Measurements from ENCODE around the gene JMJD8. TPM values are rescaled to one million over a fixed set of nuclear protein-coding genes. Genes with fewer than 3 reads are reported as not detected.
"Not testable (repeated sequence)": the region's sequence is repeated elsewhere in the genome, so short reads cannot be mapped to it uniquely, and the experiment has no call there.

JMJD8 gene
- total RNA-seq, 1 experiment from 2014 or later, result 47.1 TPM

DNA sequence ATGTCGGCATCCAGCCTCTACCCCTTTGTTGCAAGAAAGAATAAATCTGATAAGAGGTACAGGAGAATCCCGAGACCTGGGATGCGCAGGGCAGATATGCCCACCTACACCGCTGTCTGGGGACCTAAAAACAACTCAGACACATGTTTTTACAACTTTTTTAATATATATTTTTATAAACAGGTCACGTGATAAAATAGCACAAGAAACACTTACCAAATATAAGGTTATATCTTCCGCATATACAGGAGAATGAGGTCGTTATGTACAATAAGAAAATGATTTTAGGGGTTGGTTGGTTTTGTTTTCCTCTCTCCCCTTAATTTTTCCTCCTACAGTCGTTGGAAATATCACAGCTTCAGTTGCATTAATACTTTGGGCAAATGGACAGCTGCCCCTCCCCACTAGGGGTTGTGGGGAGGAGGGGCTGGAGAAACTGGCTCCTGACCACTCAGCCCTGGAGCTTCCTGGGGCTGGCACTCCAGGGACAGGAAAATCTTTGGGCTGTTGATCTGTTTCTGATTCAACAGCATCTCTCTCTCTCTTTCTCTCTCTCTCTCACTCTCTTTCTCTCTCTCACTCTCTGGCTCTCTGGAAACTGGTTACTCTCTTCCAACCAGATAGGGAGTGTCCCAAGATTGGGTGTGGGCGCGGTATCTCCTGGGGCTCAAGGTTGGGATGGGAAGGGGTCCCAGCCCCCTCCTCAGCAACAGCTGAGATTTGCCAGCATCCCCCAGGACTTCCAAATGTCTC is 8.4 kb upstream of the JMJD8 start:
- no peak for DNase-seq (ENCODE audit: low read depth)

DNA sequence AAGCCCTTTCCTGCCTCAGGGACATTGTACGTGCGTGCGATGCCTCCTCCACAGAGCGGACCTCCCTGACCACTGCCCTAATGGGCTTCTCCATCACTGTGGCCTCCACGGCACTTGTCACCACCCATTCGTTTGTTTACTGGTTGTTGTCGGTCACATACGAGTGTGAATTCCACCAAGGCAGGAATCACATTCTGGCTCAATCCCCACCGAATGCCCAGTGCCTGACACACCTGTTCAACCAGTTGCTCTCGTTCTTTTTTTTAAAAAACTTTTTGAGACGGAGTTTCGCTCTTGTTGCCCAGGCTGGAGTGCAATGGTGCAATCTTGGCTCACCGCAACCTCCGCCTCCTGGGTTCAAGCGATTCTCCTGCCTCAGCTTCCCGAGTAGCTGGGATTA is 7.1 kb upstream of the JMJD8 start:
- DNase-seq (ENCODE audit: low read depth), result not testable (repeated sequence)

DNA sequence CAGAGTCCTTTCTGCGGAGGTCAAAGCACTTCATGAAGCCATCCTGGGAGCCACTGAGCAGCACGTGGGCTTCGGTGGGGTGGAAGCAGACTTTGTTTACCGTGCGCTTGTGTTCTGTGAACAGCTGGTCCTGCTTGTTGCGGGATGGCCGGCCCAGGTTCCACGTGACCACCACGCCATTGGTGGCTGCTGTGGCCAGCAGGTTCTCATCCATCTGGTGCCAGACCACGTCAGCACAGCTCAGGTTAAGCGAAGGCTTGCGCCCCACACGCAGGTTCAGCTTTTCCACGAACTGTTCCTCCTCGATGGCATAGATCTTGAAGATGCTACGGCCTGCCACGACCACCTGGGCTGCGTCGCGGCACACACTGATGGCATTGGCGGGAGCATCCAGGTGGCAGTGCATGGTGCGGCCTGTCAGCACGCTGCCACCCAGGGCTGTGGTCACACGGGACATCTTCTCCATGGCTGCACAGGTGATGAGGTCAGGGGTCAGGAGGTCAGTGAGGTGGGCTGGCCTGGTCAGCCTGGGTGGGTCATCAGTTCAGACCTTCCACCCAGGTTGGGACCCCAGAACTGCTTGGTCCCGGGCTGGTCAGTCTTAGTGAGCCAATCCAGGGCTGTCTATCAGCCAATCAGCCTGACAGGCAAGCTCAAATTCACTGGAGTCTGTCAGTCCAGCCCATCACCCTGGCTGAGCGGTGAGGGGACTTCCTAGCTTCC is 5.2 kb upstream of the JMJD8 start:
- no peak for DNase-seq (ENCODE audit: low read depth)

DNA sequence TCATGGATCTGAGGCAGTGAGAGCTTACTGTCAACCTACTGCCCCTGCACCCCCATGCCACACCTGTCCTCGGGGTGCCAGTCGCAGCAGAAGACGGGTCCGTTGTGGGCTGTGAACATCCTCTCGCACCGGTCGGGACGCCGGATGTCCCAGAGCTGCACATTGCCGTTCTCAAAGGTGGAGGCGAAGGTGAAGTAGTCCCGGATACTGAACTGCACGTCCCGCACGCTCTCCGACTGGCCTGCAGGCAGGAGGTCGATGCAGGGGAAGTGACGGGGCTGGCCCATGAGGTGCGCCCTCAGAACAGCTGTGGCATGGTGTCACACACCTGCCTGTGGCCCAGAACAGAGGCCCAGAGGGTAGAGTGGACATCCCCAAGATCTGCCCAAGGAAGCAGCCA is 3.4 kb upstream of the JMJD8 start:
- no peak for DNase-seq (ENCODE audit: low read depth)

DNA sequence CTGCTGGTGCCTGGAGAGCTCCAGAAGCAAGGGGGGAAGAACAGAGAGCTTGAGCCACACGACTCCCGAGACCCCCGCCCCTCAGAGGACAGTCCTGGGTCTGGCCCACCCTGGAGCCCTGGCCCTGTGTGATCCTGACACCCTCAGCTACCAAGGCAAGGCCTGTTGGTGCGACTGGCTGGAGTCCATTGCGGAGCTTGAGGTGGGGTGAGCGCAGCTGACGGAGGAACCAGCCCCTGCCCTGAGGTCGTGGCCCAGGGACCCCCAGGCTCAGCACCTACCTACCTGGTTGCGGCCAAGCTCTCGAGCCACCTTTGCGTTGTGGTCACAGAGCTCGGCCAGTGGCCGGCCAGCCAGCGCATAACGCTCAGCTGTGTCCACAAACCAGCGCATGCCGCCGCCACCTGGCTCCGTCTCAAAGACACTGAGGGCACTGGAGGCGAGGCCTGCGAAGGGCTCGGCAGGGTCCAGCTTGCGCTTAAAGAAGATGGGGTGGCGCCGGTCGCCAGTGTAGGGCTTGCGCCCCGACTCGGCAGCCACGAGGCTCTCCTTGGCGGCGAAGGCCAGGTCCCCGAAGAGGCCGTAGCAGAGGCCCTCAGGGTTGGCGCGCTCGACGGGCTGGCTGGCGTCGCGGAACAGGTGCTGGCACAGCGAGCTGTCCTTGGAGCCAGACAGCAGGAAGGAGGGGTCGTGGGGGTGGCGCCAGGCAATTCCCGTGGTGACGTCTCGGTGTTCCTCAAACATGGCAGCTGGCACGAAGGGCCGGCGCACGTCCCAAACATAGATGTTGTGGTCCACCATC is 2.5 kb upstream of the JMJD8 start:
- DNase-seq (ENCODE audit: low read depth), result no peak

DNA sequence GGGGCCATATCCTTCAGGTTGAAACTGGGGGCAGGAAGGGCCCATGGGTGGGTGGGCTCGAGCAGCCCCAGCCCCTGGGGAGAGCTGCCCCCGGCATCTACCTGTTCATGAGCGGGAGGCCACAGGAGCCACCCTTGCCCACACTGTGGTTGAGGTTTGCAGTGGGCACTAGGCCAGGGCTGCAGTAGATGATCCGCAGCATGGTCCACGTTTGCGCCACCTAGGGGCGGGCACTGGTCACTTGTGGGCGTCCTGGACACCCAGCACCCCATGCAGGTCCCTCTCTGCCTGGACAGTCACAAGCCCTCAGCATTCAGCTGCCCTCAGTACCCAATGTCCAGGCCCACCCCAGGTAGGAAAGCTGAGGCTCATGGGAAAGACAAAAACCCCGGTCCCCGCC is 1.8 kb upstream of the JMJD8 start:
- no peak for DNase-seq (ENCODE audit: low read depth)

DNA sequence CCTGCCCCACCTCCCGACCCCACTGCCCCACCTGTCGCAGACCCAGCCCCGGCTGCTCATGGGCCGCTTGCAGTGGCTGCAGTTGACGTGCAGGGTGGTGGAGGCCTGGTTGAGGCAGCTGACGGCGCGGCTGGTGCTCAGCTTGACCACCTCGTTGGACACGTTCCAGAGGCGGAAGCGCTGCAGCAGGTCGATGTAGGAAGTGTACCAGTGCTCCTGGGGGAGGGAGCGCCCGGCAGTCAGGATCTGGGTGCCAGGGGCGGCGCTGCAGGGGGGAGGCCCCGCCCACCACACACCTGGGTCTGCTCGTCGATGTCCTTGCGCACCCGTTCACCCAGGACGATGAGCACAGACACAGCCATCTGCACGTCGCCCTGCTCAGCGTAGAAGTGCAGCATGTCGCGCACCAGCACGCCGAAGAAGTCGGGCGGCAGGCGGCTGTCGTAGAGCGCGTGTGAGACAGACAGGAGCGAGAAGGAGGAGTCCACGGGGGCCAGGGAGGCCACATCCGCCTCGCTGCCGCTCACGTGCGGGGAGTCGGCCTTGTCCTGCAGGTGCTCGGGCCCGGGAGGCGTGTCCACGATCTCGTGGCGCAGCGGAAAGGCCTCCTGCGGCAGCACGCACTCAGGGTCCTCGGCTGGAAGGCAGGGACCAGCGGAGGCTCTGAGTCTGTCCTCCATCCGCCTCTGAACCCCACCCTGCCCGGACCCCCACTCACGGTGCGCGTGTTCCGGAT is 995 bp upstream of the JMJD8 start:
- DNase-seq (ENCODE audit: low read depth), result no peak

DNA sequence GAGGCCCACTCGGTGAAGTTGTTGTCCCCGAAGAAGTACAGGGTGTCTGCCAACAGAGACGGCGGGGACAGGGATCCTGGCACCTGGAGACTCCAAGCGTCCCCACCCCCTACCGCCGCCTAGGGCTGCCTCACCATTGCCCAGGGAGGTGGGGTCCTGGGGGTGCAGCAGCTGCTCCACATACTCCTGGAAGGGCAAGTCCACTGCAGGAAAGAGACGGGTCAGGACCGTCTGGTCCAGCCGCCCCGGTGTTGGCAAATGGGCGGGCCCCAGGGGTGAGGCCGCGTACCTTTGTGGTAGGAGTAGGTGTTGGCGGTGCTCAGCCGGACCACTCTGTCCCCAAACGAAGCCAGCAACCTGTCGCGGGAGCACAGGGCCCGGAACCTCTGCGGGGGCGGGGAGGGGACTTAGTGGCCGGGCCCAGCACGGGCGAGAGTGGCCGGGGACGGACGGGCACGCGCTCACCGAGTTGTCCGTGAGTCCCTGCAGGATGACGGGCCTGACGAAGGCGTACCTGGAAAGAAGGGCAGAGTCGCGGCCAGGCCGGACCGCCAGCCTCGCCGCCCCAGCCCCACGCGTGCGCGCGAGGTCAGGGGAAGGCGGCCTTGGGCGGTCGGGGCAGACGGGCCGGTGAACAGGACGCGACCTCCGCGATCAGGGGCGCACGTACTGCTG is 601 bp downstream of the JMJD8 start:
- no peak for DNase-seq (ENCODE audit: low read depth)

DNA sequence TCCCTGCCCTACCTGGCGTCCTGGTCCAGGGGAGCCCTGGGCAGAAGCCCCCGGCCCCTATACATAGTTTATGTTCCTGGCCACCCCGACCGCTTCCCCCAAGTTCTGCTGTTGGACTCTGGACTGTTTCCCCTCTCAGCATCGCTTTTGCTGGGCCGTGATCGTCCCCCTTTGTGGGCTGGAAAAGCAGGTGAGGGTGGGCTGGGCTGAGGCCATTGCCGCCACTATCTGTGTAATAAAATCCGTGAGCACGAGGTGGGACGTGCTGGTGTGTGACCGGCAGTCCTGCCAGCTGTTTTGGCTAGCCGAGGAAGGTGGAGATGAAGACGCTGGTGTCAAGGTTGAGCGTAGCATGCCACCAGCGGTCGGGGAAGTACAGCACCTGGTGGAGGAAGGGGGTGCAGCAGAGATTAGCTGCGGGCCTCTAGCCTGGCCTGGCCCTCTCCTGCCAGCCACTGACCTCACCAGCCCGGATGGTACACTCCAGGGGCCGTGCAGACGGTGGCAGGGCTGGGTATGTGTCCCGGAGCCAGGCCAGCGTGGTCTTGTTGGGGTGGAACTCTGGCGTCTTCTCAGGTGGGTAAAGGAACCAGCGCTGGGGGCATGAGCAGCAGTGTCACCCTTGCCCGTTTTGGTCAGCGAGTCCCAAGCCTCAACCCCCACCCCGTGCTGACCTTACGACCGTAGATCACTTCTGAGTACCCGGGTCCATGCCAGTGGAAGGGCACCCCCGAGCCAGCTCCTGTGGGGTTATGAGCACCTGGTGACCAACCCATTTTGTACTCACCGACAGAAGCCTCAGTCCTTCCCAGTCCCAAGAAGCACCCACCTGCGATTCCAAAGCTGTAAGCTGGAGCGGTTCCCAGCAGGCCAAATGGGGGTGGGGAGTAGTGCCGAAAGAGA is 1.4 kb downstream of the JMJD8 start:
- DNase-seq (ENCODE audit: low read depth), result no peak

DNA sequence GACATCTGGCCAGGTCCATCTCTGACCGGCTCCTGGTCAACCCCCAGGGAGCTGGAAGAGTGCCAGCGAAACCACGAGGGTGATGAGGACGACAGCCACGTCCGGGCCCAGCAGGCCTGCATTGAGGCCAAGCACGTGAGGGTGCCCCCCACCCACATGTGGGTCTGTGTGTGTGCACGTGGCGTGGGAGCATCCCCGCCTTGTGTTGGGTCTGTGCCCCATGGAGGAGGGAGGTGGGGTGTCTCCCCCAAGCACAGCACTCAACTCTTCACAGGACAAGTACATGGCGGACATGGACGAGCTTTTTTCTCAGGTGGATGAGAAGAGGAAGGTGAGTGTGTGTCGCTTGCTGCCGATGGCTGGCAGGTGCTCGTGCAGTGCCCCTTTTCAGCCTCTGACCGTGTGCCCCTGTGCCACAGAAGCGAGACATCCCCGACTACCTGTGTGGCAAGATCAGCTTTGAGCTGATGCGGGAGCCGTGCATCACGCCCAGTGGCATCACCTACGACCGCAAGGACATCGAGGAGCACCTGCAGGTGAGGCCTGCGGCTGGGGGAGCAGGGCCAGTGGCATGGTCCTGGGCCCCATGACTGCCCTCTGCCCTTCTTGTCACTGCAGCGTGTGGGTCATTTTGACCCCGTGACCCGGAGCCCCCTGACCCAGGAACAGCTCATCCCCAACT is 2.2 kb downstream of the JMJD8 start:
- peak; percentile 70 for DNase-seq (ENCODE audit: low read depth)

DNA sequence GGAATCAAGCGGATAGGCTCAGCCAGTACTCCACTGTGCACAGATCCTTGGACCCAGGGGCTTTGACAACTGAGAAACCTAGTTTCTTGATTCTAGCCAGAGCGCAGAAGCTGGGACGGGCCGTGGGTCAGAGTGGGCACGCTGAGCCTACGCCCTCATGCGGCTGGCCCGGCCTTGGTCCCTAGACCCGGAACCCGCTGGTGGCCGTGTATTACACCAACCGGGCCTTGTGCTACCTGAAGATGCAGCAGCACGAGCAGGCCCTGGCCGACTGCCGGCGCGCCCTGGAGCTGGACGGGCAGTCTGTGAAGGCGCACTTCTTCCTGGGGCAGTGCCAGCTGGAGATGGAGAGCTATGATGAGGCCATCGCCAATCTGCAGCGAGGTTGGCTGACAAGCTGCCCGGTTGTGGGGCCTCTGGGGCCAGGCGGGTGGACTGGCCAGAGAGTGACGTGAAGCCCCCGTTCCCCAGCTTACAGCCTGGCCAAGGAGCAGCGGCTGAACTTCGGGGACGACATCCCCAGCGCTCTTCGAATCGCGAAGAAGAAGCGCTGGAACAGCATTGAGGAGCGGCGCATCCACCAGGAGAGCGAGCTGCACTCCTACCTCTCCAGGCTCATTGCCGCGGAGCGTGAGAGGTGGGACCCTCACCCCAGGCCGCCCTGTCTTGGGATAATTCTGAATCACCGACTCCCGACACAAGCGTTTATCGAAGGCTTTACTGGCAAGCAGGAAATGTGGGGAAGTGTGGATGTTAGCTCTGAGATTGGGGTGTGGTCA is 3.0 kb downstream of the JMJD8 start:
- peak; percentile 54 for DNase-seq (ENCODE audit: low read depth)

DNA sequence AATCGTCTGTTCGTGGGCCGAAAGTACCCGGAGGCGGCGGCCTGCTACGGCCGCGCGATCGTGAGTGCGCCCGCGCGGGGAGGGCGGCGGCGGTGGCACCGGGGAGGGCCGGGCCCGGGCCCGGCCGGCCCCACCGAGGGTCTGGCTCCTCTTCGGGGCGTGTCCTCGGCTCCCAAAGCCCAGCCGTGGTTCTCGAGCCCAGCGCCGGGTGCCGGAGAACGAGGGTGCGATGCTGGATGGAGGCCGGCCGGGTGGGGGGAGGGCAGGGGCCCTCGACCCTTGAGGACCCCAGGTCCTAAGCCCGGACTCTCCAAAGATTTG is 3.5 kb downstream of the JMJD8 start:
- DNase-seq (ENCODE audit: low read depth), result no peak

DNA sequence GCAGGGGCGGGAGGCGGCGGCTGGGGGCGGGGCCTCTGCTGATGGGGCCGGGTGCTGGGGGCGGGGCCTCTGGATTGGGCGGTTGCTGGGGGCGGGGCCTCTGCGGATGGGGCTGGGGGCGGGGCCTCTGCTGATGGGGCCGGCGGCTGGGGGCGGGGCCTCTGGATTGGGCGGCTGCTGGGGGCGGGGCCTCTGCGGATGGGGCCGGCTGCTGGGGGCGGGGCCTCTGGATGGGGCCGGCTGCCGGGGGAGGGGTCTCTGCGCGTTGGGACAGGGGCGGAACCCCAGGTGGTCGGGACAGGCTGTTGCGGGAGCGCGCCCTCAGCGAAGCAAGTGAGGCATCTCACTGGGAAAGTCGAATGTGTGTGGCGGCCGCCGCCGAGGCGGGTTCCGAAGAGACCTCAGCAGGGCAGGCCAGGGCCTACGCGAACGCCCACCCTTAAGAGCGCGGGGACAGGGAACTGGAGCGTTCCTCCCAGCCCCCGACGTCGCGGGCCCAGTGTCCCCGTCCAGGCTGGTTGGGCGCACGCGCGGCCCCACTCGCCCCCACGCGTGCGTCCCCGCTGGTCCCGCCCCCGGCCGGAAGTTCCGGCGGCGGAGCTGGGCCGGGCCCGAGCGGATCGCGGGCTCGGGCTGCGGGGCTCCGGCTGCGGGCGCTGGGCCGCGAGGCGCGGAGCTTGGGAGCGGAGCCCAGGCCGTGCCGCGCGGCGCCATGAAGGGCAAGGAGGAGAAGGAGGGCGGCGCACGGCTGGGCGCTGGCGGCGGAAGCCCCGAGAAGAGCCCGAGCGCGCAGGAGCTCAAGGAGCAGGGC is 4.1 kb downstream of the JMJD8 start, which contains the start of gene STUB1:
Gene STUB1, plus strand, starts transcription at position 597 of the 811 bp plus-strand sequence. Its CDS starts 116 bp downstream, at position 713.
- DNase-seq (ENCODE audit: low read depth), result peak; percentile 81

DNA sequence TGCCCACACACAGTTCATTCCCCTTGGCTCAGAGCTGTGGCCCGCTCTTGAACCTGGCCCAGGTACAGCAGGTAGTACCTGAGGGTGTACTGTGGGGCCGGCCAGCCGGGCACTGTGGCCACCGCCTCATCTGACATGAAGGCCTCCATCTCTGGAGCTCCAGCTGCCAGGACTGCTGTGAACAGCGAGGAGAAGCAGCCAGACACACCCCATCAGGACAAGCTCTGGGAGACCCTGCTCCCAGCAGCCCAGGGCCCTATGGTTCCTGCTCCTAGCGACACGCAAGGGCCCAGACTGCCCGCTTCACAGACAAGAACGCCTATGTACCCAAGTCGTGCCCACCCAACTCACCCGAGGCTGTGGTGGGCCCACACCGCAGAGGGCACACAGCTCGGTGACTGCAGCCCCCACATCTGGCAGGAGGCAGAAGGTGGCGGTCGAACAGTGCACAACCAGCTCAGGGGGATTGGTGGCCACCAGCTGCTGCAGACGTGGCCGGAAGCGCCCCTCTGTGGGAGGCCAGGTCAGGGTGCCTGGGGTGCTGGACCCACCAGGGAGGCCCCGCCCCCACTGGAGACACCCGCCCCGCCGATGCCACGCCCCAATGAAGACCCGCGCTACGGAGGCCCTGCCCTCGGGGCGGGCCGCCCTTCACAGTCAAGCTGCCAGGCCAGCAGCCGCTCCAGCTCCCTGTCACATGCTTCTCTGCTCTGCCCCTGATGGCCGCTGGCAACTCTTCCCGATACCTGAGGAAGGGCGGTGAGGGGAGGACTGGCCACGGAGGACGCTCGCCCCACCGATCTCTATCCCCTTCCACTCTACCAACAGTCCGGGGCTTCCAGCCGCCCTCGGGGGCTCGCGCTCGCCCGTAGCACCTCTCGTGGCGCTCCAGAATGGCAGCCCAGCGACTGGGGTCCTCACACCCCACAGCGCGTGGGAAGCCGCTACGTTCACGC is 5.0 kb downstream of the JMJD8 start:
- DNase-seq (ENCODE audit: low read depth), result peak; percentile 63

DNA sequence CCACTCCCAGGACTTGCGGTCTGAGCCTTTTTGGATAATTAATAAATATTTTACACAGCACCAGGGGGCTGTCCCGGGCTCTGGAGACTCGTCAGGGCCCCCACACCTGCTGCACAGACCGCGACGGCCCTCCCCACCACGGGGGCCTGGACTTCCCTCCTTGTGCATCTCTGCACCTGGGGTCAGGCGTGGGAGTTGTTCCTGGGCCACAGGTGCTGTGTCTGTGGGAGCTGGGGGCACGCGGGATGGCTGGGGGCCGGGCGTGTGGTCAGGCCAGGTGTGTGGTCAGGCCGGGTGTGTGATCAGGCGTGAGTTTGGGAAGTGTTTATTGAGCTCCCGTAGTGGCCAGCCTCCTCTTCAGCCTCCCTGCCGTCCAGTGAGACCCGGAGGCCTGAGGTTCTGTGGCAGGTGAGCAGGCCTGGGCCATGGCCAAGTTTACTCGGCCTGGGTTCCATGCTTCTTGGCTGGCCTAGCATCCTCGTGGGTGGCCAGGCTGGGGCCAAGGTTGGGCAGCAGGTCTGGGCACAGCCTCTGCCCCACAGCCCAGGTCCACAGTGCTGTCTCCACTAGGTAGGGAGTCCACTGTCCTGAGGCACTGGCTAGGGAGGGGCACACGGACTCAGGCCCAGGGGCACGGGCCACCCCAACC is 5.8 kb downstream of the JMJD8 start:
- DNase-seq (ENCODE audit: low read depth), result no peak
